Neural progenitor cell (in vitro differentiated cells): ENCODE data around the gene MELK. TPM values are rescaled to one million over a fixed set of nuclear protein-coding genes. Genes with fewer than 3 reads are reported as not detected.

Experiments used
- DNase-seq: peaks from one replicate; pipeline ENCODE4 v3.0.0-alpha.2; 2016; ENCODE audit warnings: low spot score
- H2AFZ ChIP-seq: fragments of 200-600 bp; sonication (generic); replicated peaks from 2 replicates; pipeline ENCODE4 v1.6.1; 2016; ENCODE audit warnings: antibody characterized with exemption
- H3F3A ChIP-seq: fragments of 200-600 bp; sonication (generic); 2 replicates; pipeline ENCODE4 v1.6.1; 2016; ENCODE audit warnings: antibody characterized with exemption, low read depth
- H3K27ac ChIP-seq: fragments of 200-600 bp; sonication (generic); 2 replicates; pipeline ENCODE4 v1.5.1; 2016; ENCODE audit warnings: mild to moderate bottlenecking
- H3K27me3 ChIP-seq: fragments of 200-600 bp; sonication (generic); 2 replicates; pipeline ENCODE4 v1.6.1; 2016; ENCODE audit warnings: mild to moderate bottlenecking, moderate library complexity
- H3K36me3 ChIP-seq: fragments of 200-600 bp; sonication (generic); 2 replicates; pipeline ENCODE4 v1.5.1; 2016
- H3K4me1 ChIP-seq: fragments of 200-600 bp; sonication (generic); 2 replicates; pipeline ENCODE4 v1.6.1; 2016; ENCODE audit warnings: mixed run types
- H3K4me2 ChIP-seq: fragments of 200-600 bp; sonication (generic); 2 replicates; pipeline ENCODE4 v1.6.1; 2016
- H3K4me3 ChIP-seq: fragments of 200-600 bp; sonication (generic); 2 replicates; pipeline ENCODE4 v1.5.1; 2016
- H3K79me2 ChIP-seq: fragments of 200-600 bp; sonication (generic); 2 replicates; pipeline ENCODE4 v1.6.1; 2016; ENCODE audit warnings: low read depth
- H3K9ac ChIP-seq: fragments of 200-600 bp; sonication (generic); 2 replicates; pipeline ENCODE4 v1.6.1; 2016
- H3K9me3 ChIP-seq: fragments of 200-600 bp; sonication (generic); 2 replicates; pipeline ENCODE4 v1.5.1; 2016; ENCODE audit warnings: low read depth
- H4K20me1 ChIP-seq: fragments of 200-600 bp; sonication (generic); 2 replicates; pipeline ENCODE4 v1.6.1; 2016; ENCODE audit warnings: low read depth
- H3K27ac Mint-ChIP-seq: 3 replicates; pipeline ENCODE4 v1.8.0; 2021; ENCODE audit warnings: mixed read lengths
- H3K27me3 Mint-ChIP-seq: 2 replicates; pipeline ENCODE4 v1.8.0; 2022; ENCODE audit warnings: low read depth, mild to moderate bottlenecking, inconsistent platforms, moderate library complexity, mixed read lengths; ENCODE audit not compliant: insufficient read depth
- H3K36me3 Mint-ChIP-seq: 3 replicates; pipeline ENCODE4 v1.8.0; 2021; ENCODE audit warnings: mixed read lengths
- H3K4me1 Mint-ChIP-seq: 3 replicates; pipeline ENCODE4 v1.8.0; 2021; ENCODE audit warnings: mixed read lengths
- H3K4me3 Mint-ChIP-seq: 3 replicates; pipeline ENCODE4 v1.8.0; 2021; ENCODE audit warnings: mild to moderate bottlenecking, moderate library complexity, mixed read lengths
- H3K9me3 Mint-ChIP-seq: 3 replicates; pipeline ENCODE4 v1.8.0; 2020; ENCODE audit warnings: mixed read lengths
- EZH2 ChIP-seq: fragments of 200-600 bp; sonication (generic); IDR thresholded peaks from 2 replicates; pipeline ENCODE4 v1.6.1; 2017; ENCODE audit warnings: antibody characterized with exemption, mild to moderate bottlenecking, moderate library complexity
- EZH2phosphoT487 ChIP-seq: fragments of 200-600 bp; sonication (generic); IDR thresholded peaks from 2 replicates; pipeline ENCODE4 v1.6.1; 2017; ENCODE audit warnings: antibody characterized with exemption
- total RNA-seq: library from RNA; depleted of rRNA; stranded (reverse); fragments of >200 nt; gene quantifications from 2 replicates; pipeline ENCODE4 v1.2.3, GENCODE V29; 2015; ENCODE audit warnings: low replicate concordance
- TF ChIP-seq, protein P1 (sequence below): fragments of 200-600 bp; sonication (generic); IDR thresholded peaks from 2 replicates; pipeline ENCODE4 v1.5.1; 2017; ENCODE audit warnings: antibody characterized with exemption, mild to moderate bottlenecking

MELK gene
- total RNA-seq, 1 donor from 2014 or later, result 112 TPM

DNA sequence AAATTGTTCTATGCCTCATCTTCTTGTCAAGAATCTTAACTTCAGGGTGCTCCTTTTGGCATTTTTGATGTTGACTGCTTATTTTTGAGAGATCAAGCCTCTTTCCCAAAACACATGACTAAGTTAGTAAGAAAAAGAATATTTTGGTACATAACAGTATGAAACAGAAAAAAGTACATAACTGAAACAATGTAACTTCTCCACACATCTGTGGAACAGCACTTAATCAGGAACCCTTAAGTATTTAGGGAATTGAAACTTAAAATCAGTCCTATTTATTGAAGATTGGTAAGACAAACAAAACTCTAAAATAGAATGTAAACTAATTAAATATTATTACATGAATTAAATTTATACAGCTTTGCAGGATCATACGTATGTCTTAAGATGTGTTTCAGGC is 103.4 kb downstream of the MELK start:
- H3K27me3 ChIP-seq, result no peaks in the 10 kb centered on the region
- no peak overlapping the region for H2AFZ ChIP-seq
- TF ChIP-seq EZH2phosphoT487 (no peak), EZH2 (no peak)
- TF ChIP-seq, protein P1, sequence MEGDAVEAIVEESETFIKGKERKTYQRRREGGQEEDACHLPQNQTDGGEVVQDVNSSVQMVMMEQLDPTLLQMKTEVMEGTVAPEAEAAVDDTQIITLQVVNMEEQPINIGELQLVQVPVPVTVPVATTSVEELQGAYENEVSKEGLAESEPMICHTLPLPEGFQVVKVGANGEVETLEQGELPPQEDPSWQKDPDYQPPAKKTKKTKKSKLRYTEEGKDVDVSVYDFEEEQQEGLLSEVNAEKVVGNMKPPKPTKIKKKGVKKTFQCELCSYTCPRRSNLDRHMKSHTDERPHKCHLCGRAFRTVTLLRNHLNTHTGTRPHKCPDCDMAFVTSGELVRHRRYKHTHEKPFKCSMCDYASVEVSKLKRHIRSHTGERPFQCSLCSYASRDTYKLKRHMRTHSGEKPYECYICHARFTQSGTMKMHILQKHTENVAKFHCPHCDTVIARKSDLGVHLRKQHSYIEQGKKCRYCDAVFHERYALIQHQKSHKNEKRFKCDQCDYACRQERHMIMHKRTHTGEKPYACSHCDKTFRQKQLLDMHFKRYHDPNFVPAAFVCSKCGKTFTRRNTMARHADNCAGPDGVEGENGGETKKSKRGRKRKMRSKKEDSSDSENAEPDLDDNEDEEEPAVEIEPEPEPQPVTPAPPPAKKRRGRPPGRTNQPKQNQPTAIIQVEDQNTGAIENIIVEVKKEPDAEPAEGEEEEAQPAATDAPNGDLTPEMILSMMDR, result no peak
- no peak for DNase-seq
- H3K4me2 ChIP-seq, result no peak overlapping the region
- no peaks in the 10 kb centered on the region for H3K79me2 ChIP-seq
- H3K9me3 ChIP-seq, result no peaks in the 10 kb centered on the region
- Mint-ChIP-seq H3K4me3 (no peak overlapping the region), H3K9me3 (no peaks in the 10 kb centered on the region), H3K4me1 (no peaks in the 10 kb centered on the region), H3K27me3 (no peaks in the 10 kb centered on the region), H3K27ac (no peak overlapping the region), H3K36me3 (peaks cover 34% of the 10 kb centered on the region)
- no peak overlapping the region for H3K9ac ChIP-seq
- H3K4me3 ChIP-seq, result no peak overlapping the region
- no peaks in the 10 kb centered on the region for H4K20me1 ChIP-seq
- no peaks in the 10 kb centered on the region for H3K4me1 ChIP-seq
- H3F3A ChIP-seq, result no peaks in the 10 kb centered on the region
- H3K27ac ChIP-seq, result no peak overlapping the region
- peaks cover 28% of the 10 kb centered on the region for H3K36me3 ChIP-seq

DNA sequence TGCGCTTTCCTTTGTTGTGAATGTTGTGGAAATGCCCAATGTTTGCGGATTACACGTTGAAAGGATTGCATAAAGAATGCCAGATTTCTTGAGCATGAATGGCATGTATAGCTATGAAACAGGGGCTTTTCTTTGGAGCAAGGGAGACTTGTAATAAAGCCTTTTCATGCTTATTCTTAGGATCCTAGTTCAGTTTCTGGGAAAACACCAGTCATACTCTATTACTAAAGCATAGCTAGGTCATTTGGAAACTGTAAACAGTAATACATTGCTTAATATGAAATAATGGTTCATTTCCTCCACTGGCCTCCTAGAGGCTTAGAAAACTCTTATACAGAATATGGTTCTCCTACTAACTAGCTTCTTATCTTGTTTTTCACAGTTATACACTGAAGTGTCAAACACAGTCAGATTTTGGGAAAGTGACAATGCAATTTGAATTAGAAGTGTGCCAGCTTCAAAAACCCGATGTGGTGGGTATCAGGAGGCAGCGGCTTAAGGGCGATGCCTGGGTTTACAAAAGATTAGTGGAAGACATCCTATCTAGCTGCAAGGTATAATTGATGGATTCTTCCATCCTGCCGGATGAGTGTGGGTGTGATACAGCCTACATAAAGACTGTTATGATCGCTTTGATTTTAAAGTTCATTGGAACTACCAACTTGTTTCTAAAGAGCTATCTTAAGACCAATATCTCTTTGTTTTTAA is 104.2 kb downstream of the MELK start:
- Mint-ChIP-seq H3K4me1 (no peaks in the 10 kb centered on the region), H3K4me3 (no peak overlapping the region), H3K36me3 (peaks cover 35% of the 10 kb centered on the region), H3K27me3 (no peaks in the 10 kb centered on the region), H3K9me3 (peaks cover 7% of the 10 kb centered on the region), H3K27ac (no peak overlapping the region)
- Histone ChIP-seq H3K4me3 (no peak overlapping the region), H3F3A (no peaks in the 10 kb centered on the region), H3K27ac (no peak overlapping the region), H4K20me1 (no peaks in the 10 kb centered on the region), H3K9ac (no peak overlapping the region), H3K4me2 (no peak overlapping the region), H3K27me3 (no peaks in the 10 kb centered on the region), H3K4me1 (no peaks in the 10 kb centered on the region), H3K9me3 (no peaks in the 10 kb centered on the region), H2AFZ (no peak overlapping the region), H3K36me3 (peaks cover 28% of the 10 kb centered on the region), H3K79me2 (no peaks in the 10 kb centered on the region)
- TF ChIP-seq EZH2 (no peak), EZH2phosphoT487 (no peak)
- TF ChIP-seq, protein P1, result no peak
- DNase-seq, result no peak

DNA sequence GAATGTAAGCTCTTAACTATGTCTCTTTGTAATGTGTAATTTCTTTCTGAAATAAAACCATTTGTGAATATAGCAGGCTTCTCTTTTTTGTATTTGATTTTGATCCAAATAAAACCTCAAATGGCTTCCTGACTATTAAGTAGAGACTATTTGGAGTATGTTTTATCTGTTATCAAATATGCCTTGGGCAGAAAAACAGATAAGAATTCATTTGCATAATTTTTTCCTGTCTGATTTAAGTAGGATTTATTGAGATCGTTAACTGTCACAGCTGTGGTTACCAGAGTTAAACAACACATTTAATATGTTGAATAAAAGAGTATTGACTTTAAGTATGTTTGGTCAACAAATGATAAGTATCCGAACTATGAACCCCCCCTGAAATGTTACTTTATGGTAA is 104.9 kb downstream of the MELK start:
- Histone ChIP-seq H3K27ac (no peak overlapping the region), H3K79me2 (no peaks in the 10 kb centered on the region), H3K27me3 (no peaks in the 10 kb centered on the region), H3K4me3 (no peak overlapping the region), H3K9me3 (no peaks in the 10 kb centered on the region), H3K4me1 (no peaks in the 10 kb centered on the region), H4K20me1 (no peaks in the 10 kb centered on the region), H3K36me3 (peaks cover 28% of the 10 kb centered on the region), H3F3A (no peaks in the 10 kb centered on the region), H3K9ac (no peak overlapping the region), H2AFZ (no peak overlapping the region), H3K4me2 (no peak overlapping the region)
- TF ChIP-seq EZH2 (no peak), EZH2phosphoT487 (no peak)
- TF ChIP-seq, protein P1, result no peak
- Mint-ChIP-seq H3K4me3 (no peak overlapping the region), H3K27me3 (no peaks in the 10 kb centered on the region), H3K9me3 (peaks cover 10% of the 10 kb centered on the region), H3K36me3 (peaks cover 37% of the 10 kb centered on the region), H3K27ac (no peak overlapping the region), H3K4me1 (no peaks in the 10 kb centered on the region)
- DNase-seq, result no peak
